WTC11 (cell line): ENCODE data around the gene PLBD2. TPM values are rescaled to one million over a fixed set of nuclear protein-coding genes. Genes with fewer than 3 reads are reported as not detected.

Experiments used
- ATAC-seq: fragments of 200-7000 bp; cut with Tn5 transposase; 2 replicates; pipeline ENCODE4 v1.10.0; 2021; ENCODE audit warnings: mild to moderate bottlenecking, moderate library complexity
- CTCF ChIA-PET: fragments of 300-600 bp; sonication (Branson Sonifier 250); formaldehyde crosslinking; loops from one replicate; lab custom pipeline; 2021; ENCODE audit warnings: antibody characterized with exemption; lab: Charles Lee
- POLR2A ChIA-PET: fragments of 350-600 bp; sonication (Branson Sonifier 250); formaldehyde crosslinking; loops from one replicate; lab custom pipeline; 2021; ENCODE audit warnings: antibody characterized with exemption; lab: Charles Lee
- DNase-seq: peaks from one replicate; pipeline ENCODE4 v3.0.0; 2021; ENCODE audit warnings: low spot score
- H3K27ac Mint-ChIP-seq: 2 replicates; pipeline ENCODE4 v1.8.0; 2021; ENCODE audit warnings: mixed read lengths
- H3K27me3 Mint-ChIP-seq: 2 replicates; pipeline ENCODE4 v1.8.0; 2021; ENCODE audit warnings: low read depth, mild to moderate bottlenecking, moderate library complexity, mixed read lengths
- H3K36me3 Mint-ChIP-seq: 2 replicates; pipeline ENCODE4 v1.8.0; 2021; ENCODE audit warnings: mixed read lengths
- H3K4me1 Mint-ChIP-seq: 2 replicates; pipeline ENCODE4 v1.8.0; 2022; ENCODE audit warnings: mixed read lengths
- H3K4me3 Mint-ChIP-seq: 2 replicates; pipeline ENCODE4 v1.8.0; 2021; ENCODE audit warnings: mild to moderate bottlenecking, moderate library complexity, mixed read lengths
- H3K9me3 Mint-ChIP-seq: 2 replicates; pipeline ENCODE4 v1.8.0; 2021; ENCODE audit warnings: mixed read lengths
- CBFB ChIP-seq: sonication (generic); formaldehyde crosslinking; IDR thresholded peaks from 2 replicates; pipeline ENCODE4 v1.8.1; 2022; ENCODE audit warnings: mild to moderate bottlenecking, low read depth, missing genetic modification reagents
- ELF4 ChIP-seq: sonication (generic); formaldehyde crosslinking; IDR thresholded peaks from 2 replicates; pipeline ENCODE4 v1.8.1; 2022; ENCODE audit warnings: low read depth, mild to moderate bottlenecking, moderate library complexity, missing genetic modification reagents
- EMX1 ChIP-seq: fragments of 250-450 bp; sonication (Bioruptor Pico); IDR thresholded peaks from 2 replicates; pipeline ENCODE4 v1.8.0; 2021; ENCODE audit warnings: mild to moderate bottlenecking
- ETV6 ChIP-seq: sonication (generic); formaldehyde crosslinking; IDR thresholded peaks from 2 replicates; pipeline ENCODE4 v1.8.1; 2022; ENCODE audit warnings: mild to moderate bottlenecking, missing genetic modification reagents
- FOXJ3 ChIP-seq: sonication (generic); formaldehyde crosslinking; IDR thresholded peaks from 2 replicates; pipeline ENCODE4 v1.9.0; 2021; ENCODE audit warnings: missing genetic modification reagents, mild to moderate bottlenecking, borderline replicate concordance
- FOXP4 ChIP-seq: sonication (generic); formaldehyde crosslinking; IDR thresholded peaks from 2 replicates; pipeline ENCODE4 v1.8.0; 2022; ENCODE audit warnings: mild to moderate bottlenecking, missing genetic modification reagents
- HMGXB4 ChIP-seq: sonication (generic); formaldehyde crosslinking; IDR thresholded peaks from 2 replicates; pipeline ENCODE4 v1.8.1; 2023; ENCODE audit warnings: mild to moderate bottlenecking, moderate library complexity, missing genetic modification reagents
- KAT7 ChIP-seq: sonication (generic); formaldehyde crosslinking; IDR thresholded peaks from 2 replicates; pipeline ENCODE4 v1.8.1; 2023; ENCODE audit warnings: missing genetic modification reagents, mild to moderate bottlenecking, borderline replicate concordance
- MLX ChIP-seq: sonication (generic); formaldehyde crosslinking; IDR thresholded peaks from 2 replicates; pipeline ENCODE4 v1.8.1; 2023; ENCODE audit warnings: mild to moderate bottlenecking, missing genetic modification reagents, moderate library complexity
- OVOL2 ChIP-seq: fragments of 250-450 bp; sonication (Bioruptor Pico); IDR thresholded peaks from 2 replicates; pipeline ENCODE4 v1.9.0; 2021; ENCODE audit warnings: mild to moderate bottlenecking, borderline replicate concordance
- PRRX2 ChIP-seq: fragments of 250-450 bp; sonication (Bioruptor Pico); IDR thresholded peaks from 2 replicates; pipeline ENCODE4 v1.8.0; 2021; ENCODE audit warnings: mild to moderate bottlenecking
- RELA ChIP-seq: sonication (generic); formaldehyde crosslinking; IDR thresholded peaks from 2 replicates; pipeline ENCODE4 v1.8.1; 2022; ENCODE audit warnings: missing genetic modification reagents, mild to moderate bottlenecking, borderline replicate concordance
- TCF7 ChIP-seq: sonication (generic); formaldehyde crosslinking; IDR thresholded peaks from 2 replicates; pipeline ENCODE4 v1.8.0; 2022; ENCODE audit warnings: mild to moderate bottlenecking, low read depth, missing genetic modification reagents, moderate library complexity
- ZNF281 ChIP-seq: sonication (generic); formaldehyde crosslinking; IDR thresholded peaks from 2 replicates; pipeline ENCODE4 v1.8.0; 2023; ENCODE audit warnings: mild to moderate bottlenecking, missing genetic modification reagents
- total RNA-seq: library from RNA; stranded (reverse); gene quantifications from 3 replicates; pipeline ENCODE4 v1.2.3, GENCODE V29; 2021

Gene PLBD2
- total RNA-seq, 1 experiment from 2014 or later = 34.8 TPM

GRCh38 chr12:113361574-113362370 is 3.4 kb downstream of the PLBD2 start:
- ChIA-PET POLR2A (no interaction called here), CTCF (interaction anchor here (0.7 kb wide), 1 partner anchor 64 kb away, joined by 3 read pairs; no protein-coding TSS in a partner anchor)
- DNase-seq = no peak
- Mint-ChIP-seq H3K36me3 (0 out of 2 replicates have a peak, but pooled peaks cover 2% of the 10 kb centered on the region), H3K27me3 (no peaks in the 10 kb centered on the region), H3K9me3 (no peaks in the 10 kb centered on the region), H3K27ac (no peak overlapping the region), H3K4me3 (no peak overlapping the region), H3K4me1 (peaks cover 18% of the 10 kb centered on the region)
- no peak for ATAC-seq
- TF ChIP-seq ELF4 (CRISPR knock-in tag) (no peak), OVOL2 (no peak), EMX1 (CRISPR knock-in tag) (no peak), ETV6 (no peak), CBFB (CRISPR knock-in tag) (no peak), RELA (CRISPR knock-in tag) (no peak), FOXP4 (CRISPR knock-in tag) (no peak), KAT7 (CRISPR knock-in tag) (no peak), HMGXB4 (CRISPR knock-in tag) (no peak), PRRX2 (CRISPR knock-in tag) (no peak), FOXJ3 (CRISPR knock-in tag) (no peak)

GRCh38 chr12:113364698-113365097 is 6.3 kb downstream of the PLBD2 start:
- H3K36me3 Mint-ChIP-seq = 0 out of 2 replicates have a peak, but pooled peaks cover 2% of the 10 kb centered on the region
- H3K9me3 Mint-ChIP-seq = no peaks in the 10 kb centered on the region
- no peak for ATAC-seq
- POLR2A ChIA-PET = no interaction called here
- H3K27me3 Mint-ChIP-seq = no peaks in the 10 kb centered on the region
- H3K4me1 Mint-ChIP-seq = peaks cover 6% of the 10 kb centered on the region
- CTCF ChIA-PET = no interaction called here
- no peak for DNase-seq
- no peak overlapping the region for H3K4me3 Mint-ChIP-seq
- TF ChIP-seq MLX (no peak), TCF7 (CRISPR knock-in tag) (no peak), ZNF281 (CRISPR knock-in tag) (no peak)
- H3K27ac Mint-ChIP-seq = no peak overlapping the region
